NCI-H2196 (cell line): ENCODE results near the gene DDIT3.
"Not testable (repeated sequence)": the region's sequence is repeated elsewhere in the genome, so short reads cannot be mapped to it uniquely, and the experiment has no call there.

Source experiments
- DNase-seq: peaks from one replicate; lab custom pipeline; 2025; ENCODE audit not compliant: unreplicated experiment; lab: John Stamatoyannopoulos, UW

DDIT3 gene

GRCh38 chr12:57520053-57520818 is at the start of gene DDIT3:
TSS of gene DDIT3 (minus strand) at chr12:57520514. CDS start at chr12:57517406, 3,108 bp downstream.
- DNase-seq = peak; percentile 99

- no peak for DNase-seq
Observed at GRCh38 chr12:57569858-57570257, 49.5 kb upstream of the DDIT3 start.

GRCh38 chr12:57568838-57569237 is 48.5 kb upstream of the DDIT3 start:
- no peak for DNase-seq

- DNase-seq = no peak
Observed at GRCh38 chr12:57564178-57564740, 43.9 kb upstream of the DDIT3 start.

- DNase-seq = no peak
Observed at GRCh38 chr12:57563358-57563757, 43.0 kb upstream of the DDIT3 start.

GRCh38 chr12:57561117-57561516 is 40.8 kb upstream of the DDIT3 start:
- not testable (repeated sequence) for DNase-seq

GRCh38 chr12:57560516-57560915 is 40.2 kb upstream of the DDIT3 start:
- DNase-seq = no peak

GRCh38 chr12:57558864-57559263 is 38.5 kb upstream of the DDIT3 start:
- no peak for DNase-seq

GRCh38 chr12:57554897-57555296 is 34.6 kb upstream of the DDIT3 start:
- DNase-seq = no peak

GRCh38 chr12:57554453-57554852 is 34.1 kb upstream of the DDIT3 start:
- no peak for DNase-seq

- DNase-seq = no peak
Observed at GRCh38 chr12:57553343-57554202, 33.3 kb upstream of the DDIT3 start.

GRCh38 chr12:57552835-57553313 is 32.6 kb upstream of the DDIT3 start:
- DNase-seq = no peak

GRCh38 chr12:57552306-57552651 is 32.0 kb upstream of the DDIT3 start:
- no peak for DNase-seq

- no peak for DNase-seq
Observed at GRCh38 chr12:57551637-57552305, 31.5 kb upstream of the DDIT3 start.

- no peak for DNase-seq
Observed at GRCh38 chr12:57550641-57551549, 30.6 kb upstream of the DDIT3 start.

GRCh38 chr12:57549909-57550640 is 29.8 kb upstream of the DDIT3 start, which contains the start of gene KIF5A:
TSS of gene KIF5A (plus strand) at chr12:57550044. CDS start at chr12:57550272, 228 bp downstream.
- peak; percentile 54 for DNase-seq

GRCh38 chr12:57549203-57549908 is 29.0 kb upstream of the DDIT3 start:
- no peak for DNase-seq

- peak; percentile 5 for DNase-seq
Observed at GRCh38 chr12:57548488-57548887, 28.2 kb upstream of the DDIT3 start.

GRCh38 chr12:57548013-57548315 is 27.6 kb upstream of the DDIT3 start:
- no peak for DNase-seq
